Measurements from ENCODE around the gene TESK2. TPM values are rescaled to one million over a fixed set of nuclear protein-coding genes. Genes with fewer than 3 reads are reported as not detected.

The TESK2 gene
- total RNA-seq, 4 donors from 2014 or later = 16.5 to 30.5 (median 23.2) TPM

DNA sequence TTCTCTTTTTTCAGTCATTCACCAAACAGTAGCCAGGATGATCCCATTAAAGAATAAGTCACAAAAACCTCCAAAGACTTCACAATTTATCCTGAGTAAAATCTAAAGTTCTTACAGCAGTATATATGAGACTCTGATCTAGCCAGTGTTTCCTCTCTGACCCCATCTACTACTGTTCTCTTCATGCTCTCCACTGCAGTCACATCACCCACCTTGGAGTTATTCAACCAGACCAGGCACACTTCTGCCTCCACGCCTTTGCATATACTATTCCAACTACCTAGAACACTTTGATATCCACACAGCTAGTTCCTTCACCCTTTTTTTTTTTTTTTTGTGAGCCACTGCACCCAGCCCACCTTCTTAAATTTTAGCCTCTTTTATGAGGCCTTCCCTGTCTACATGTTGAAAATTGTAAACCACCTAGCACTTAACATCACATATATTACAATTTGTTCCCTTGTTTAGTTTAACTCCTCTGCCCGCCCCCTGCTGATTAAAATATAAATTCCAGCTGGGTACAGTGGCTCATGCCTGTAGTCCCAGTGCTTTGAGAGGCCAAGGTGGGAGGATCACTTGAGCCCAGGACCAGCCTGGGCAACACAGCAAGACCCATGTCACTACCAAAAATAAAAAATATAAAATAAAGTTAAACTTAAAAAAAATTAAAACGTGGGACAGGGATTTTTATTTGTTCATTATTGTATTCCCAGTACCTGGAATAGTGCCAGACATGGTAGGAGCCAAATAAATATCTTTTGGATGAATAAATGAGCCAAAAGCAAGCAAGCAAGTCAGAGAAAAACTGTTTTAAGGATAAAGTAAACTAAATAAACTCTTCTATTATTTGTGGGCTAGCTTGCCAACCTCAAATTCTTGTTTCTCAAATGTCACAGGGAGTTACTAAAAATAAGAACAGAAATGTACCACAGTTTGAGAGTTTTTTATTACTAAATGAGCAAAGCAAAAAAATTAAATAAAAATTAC is 115.6 kb downstream of the TESK2 start:
- Histone ChIP-seq H3K27ac (no peak overlapping the region), H3K4me3 (no peak overlapping the region), H3K9me3 (no peaks in the 10 kb centered on the region), H3K36me3 (no peaks in the 10 kb centered on the region), H3K4me1 (no peaks in the 10 kb centered on the region), H3K27me3 (no peaks in the 10 kb centered on the region)
- DNase-seq = no peak
- no peak for TF ChIP-seq POLR2A (IDR thresholded peaks at IDR 0.05)
- TF ChIP-seq, protein P1, sequence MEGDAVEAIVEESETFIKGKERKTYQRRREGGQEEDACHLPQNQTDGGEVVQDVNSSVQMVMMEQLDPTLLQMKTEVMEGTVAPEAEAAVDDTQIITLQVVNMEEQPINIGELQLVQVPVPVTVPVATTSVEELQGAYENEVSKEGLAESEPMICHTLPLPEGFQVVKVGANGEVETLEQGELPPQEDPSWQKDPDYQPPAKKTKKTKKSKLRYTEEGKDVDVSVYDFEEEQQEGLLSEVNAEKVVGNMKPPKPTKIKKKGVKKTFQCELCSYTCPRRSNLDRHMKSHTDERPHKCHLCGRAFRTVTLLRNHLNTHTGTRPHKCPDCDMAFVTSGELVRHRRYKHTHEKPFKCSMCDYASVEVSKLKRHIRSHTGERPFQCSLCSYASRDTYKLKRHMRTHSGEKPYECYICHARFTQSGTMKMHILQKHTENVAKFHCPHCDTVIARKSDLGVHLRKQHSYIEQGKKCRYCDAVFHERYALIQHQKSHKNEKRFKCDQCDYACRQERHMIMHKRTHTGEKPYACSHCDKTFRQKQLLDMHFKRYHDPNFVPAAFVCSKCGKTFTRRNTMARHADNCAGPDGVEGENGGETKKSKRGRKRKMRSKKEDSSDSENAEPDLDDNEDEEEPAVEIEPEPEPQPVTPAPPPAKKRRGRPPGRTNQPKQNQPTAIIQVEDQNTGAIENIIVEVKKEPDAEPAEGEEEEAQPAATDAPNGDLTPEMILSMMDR (IDR thresholded peaks at IDR 0.05) = no peak

- TF ChIP-seq, protein P1 (IDR thresholded peaks at IDR 0.05) = no peak
- TF ChIP-seq POLR2A (IDR thresholded peaks at IDR 0.05) = no peak
- H3K4me1 ChIP-seq = no peaks in the 10 kb centered on the region
- H3K27me3 ChIP-seq = no peaks in the 10 kb centered on the region
- H3K36me3 ChIP-seq = no peaks in the 10 kb centered on the region
- no peak overlapping the region for H3K4me3 ChIP-seq
- H3K9me3 ChIP-seq = no peaks in the 10 kb centered on the region
- DNase-seq = no peak
- H3K27ac ChIP-seq = no peak overlapping the region
Observed at GRCh38 chr1:45373573-45373972, 117.4 kb downstream of the TESK2 start.

- TF ChIP-seq POLR2A (IDR thresholded peaks at IDR 0.05) = no peak
- TF ChIP-seq, protein P1 (IDR thresholded peaks at IDR 0.05) = no peak
Observed at GRCh38 chr1:45370575-45370974, 120.4 kb downstream of the TESK2 start.

GRCh38 chr1:45365051-45365450 is 125.9 kb downstream of the TESK2 start:
- H3K36me3 ChIP-seq = no peaks in the 10 kb centered on the region
- H3K27me3 ChIP-seq = no peaks in the 10 kb centered on the region
- no peak for TF ChIP-seq POLR2A (IDR thresholded peaks at IDR 0.05)
- TF ChIP-seq, protein P1 (IDR thresholded peaks at IDR 0.05) = no peak
- no peak overlapping the region for H3K4me3 ChIP-seq
- peaks cover 0 to 17% (median 0%) of the 10 kb centered on the region in 4 donors for H3K4me1 ChIP-seq
- DNase-seq = no peak
- no peak overlapping the region for H3K27ac ChIP-seq
- H3K9me3 ChIP-seq = no peaks in the 10 kb centered on the region

More at GRCh38 chr1:45370575-45370974, 120.4 kb downstream of the TESK2 start:
- DNase-seq = no peak
- no peaks in the 10 kb centered on the region for H3K27me3 ChIP-seq
- H3K4me3 ChIP-seq = no peak overlapping the region
- H3K27ac ChIP-seq = no peak overlapping the region
- H3K4me1 ChIP-seq = no peaks in the 10 kb centered on the region
- H3K9me3 ChIP-seq = no peaks in the 10 kb centered on the region
- H3K36me3 ChIP-seq = no peaks in the 10 kb centered on the region

DNA sequence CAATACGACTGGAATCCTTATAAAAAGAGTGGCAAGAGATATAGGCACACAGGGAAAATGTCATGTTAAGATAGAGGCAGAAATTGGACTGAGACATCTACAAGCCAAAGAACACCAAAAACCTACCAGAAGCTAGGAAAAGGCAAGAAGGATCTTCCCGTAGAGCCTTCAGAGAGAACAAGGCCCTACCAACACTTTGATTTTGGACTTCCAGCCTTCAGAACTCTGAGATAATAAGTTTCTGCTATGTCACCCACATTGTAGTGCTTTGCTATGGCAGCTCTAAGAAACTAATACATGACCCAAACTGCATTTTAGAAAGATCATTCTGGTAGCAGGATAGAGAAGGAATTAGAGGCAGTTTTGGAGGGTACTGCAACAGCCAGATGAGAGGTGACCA is 126.7 kb downstream of the TESK2 start:
- Histone ChIP-seq H3K4me1 (peaks cover 0 to 20% (median 0%) of the 10 kb centered on the region in 4 donors), H3K27me3 (no peaks in the 10 kb centered on the region), H3K4me3 (no peak overlapping the region), H3K27ac (no peak overlapping the region), H3K36me3 (no peaks in the 10 kb centered on the region), H3K9me3 (no peaks in the 10 kb centered on the region)
- TF ChIP-seq, protein P1 (IDR thresholded peaks at IDR 0.05) = no peak
- TF ChIP-seq POLR2A (IDR thresholded peaks at IDR 0.05) = no peak
- DNase-seq = no peak

Measured in Peyer's patch (tissue), 4 donors.